HG03060 (cell line): Measurements from ENCODE around the gene THADA.

Experiments used
- ATAC-seq: cut with Tn5 transposase; IDR thresholded peaks from one replicate; pipeline ENCODE4 v1.9.1; 2021; ENCODE audit warnings: low read depth, moderate number of reproducible peaks; ENCODE audit not compliant: unreplicated experiment

THADA gene

GRCh38 chr2:43333656-43334144 lies 262.1 kb downstream of the THADA start:
- no peak for ATAC-seq

GRCh38 chr2:43333101-43333655 lies 262.7 kb downstream of the THADA start:
- ATAC-seq = no peak

- no peak for ATAC-seq
These were observed 263.2 kb downstream of the THADA start for GRCh38 chr2:43332653-43333052.

- ATAC-seq = no peak
These were observed 264.4 kb downstream of the THADA start for GRCh38 chr2:43331422-43331821.

- no peak for ATAC-seq
These were observed 266.2 kb downstream of the THADA start for GRCh38 chr2:43329637-43330036.

- ATAC-seq = no peak
These were observed 267.0 kb downstream of the THADA start for GRCh38 chr2:43328832-43329231.

GRCh38 chr2:43328133-43328532 lies 267.7 kb downstream of the THADA start:
- no peak for ATAC-seq

GRCh38 chr2:43327119-43327518 lies 268.7 kb downstream of the THADA start:
- ATAC-seq = no peak

- no peak for ATAC-seq
These were observed 269.6 kb downstream of the THADA start for GRCh38 chr2:43326101-43326825.

- ATAC-seq = no peak
These were observed 270.6 kb downstream of the THADA start for GRCh38 chr2:43325107-43325811.

GRCh38 chr2:43324259-43325106 lies 271.4 kb downstream of the THADA start:
- ATAC-seq = no peak

GRCh38 chr2:43323857-43324256 lies 272.0 kb downstream of the THADA start:
- no peak for ATAC-seq

GRCh38 chr2:43321446-43321845 lies 274.4 kb downstream of the THADA start:
- ATAC-seq = no peak

GRCh38 chr2:43319541-43319940 lies 276.3 kb downstream of the THADA start:
- no peak for ATAC-seq

GRCh38 chr2:43318791-43319190 lies 277.0 kb downstream of the THADA start:
- ATAC-seq = no peak

GRCh38 chr2:43317680-43318079 lies 278.2 kb downstream of the THADA start:
- no peak for ATAC-seq

- ATAC-seq = no peak
These were observed 278.6 kb downstream of the THADA start for GRCh38 chr2:43317194-43317593.

- ATAC-seq = no peak
These were observed 280.4 kb downstream of the THADA start for GRCh38 chr2:43315482-43315881.

- no peak for ATAC-seq
These were observed 281.4 kb downstream of the THADA start for GRCh38 chr2:43314299-43314927.

- ATAC-seq = no peak
These were observed 282.2 kb downstream of the THADA start for GRCh38 chr2:43313642-43314017.
